Activated naive CD8-positive, alpha-beta T cell treated with anti-CD3 and anti-CD28 coated beads, Interleukin-2, amount 50 U/mL, for 24 hours (primary cell): ENCODE results near the gene LTBP4.
A peak's percentile ranks its signal among the peaks of the same experiment; 100 is the strongest.
"Not testable (repeated sequence)": the region's sequence is repeated elsewhere in the genome, so short reads cannot be mapped to it uniquely, and the experiment has no call there.

ENCODE experiments used
- ATAC-seq: fragments of 150-1000 bp; cut with Tn5 transposase; one replicate; pipeline ENCODE4 v1.10.0; 2021
- DNase-seq: peaks from one replicate; pipeline ENCODE4 v3.0.0; 2021
- H3K27ac Mint-ChIP-seq: one replicate; pipeline ENCODE4 v1.8.0; 2021; ENCODE audit warnings: mild to moderate bottlenecking, mixed read lengths
- H3K27me3 Mint-ChIP-seq: one replicate; pipeline ENCODE4 v1.8.0; 2021; ENCODE audit warnings: mixed read lengths
- H3K36me3 Mint-ChIP-seq: one replicate; pipeline ENCODE4 v1.8.0; 2021; ENCODE audit warnings: low read depth, mixed read lengths
- H3K4me1 Mint-ChIP-seq: one replicate; pipeline ENCODE4 v1.8.0; 2021; ENCODE audit warnings: mixed read lengths
- H3K4me3 Mint-ChIP-seq: one replicate; pipeline ENCODE4 v1.8.0; 2021; ENCODE audit warnings: mild to moderate bottlenecking, moderate library complexity, mixed read lengths
- H3K9me3 Mint-ChIP-seq: one replicate; pipeline ENCODE4 v1.8.0; 2021; ENCODE audit warnings: mixed read lengths

The LTBP4 gene

GRCh38 chr19:40601134-40601974 lies at the start of gene LTBP4:
TSS of gene LTBP4 (plus strand) at chr19:40601369. CDS start at chr19:40601388, 19 bp downstream.
- peak within 1 kb of the TSS; percentile 64 for H3K4me3 Mint-ChIP-seq
- H3K9me3 Mint-ChIP-seq: no peaks in the 10 kb centered on the region
- DNase-seq (no peak), ATAC-seq (no peak)
- H3K36me3 Mint-ChIP-seq: no peaks in the 10 kb centered on the region
- H3K27me3 Mint-ChIP-seq: peaks cover 48% of the 10 kb centered on the region
- H3K4me1 Mint-ChIP-seq: peaks cover 66% of the 10 kb centered on the region
- H3K27ac Mint-ChIP-seq: no peak within 1 kb of the TSS

- H3K36me3 Mint-ChIP-seq: no peaks in the 10 kb centered on the region
Observed at GRCh38 chr19:40552848-40553247, 48.3 kb upstream of the LTBP4 start.

GRCh38 chr19:40553885-40554857 lies 47.0 kb upstream of the LTBP4 start:
- DNase-seq (no peak), ATAC-seq (no peak)
- Mint-ChIP-seq H3K36me3 (no peaks in the 10 kb centered on the region), H3K27ac (no peak overlapping the region), H3K9me3 (no peaks in the 10 kb centered on the region), H3K27me3 (peaks cover 46% of the 10 kb centered on the region), H3K4me1 (peaks cover 4% of the 10 kb centered on the region), H3K4me3 (no peak overlapping the region)

More at GRCh38 chr19:40552848-40553247, 48.3 kb upstream of the LTBP4 start:
- no peaks in the 10 kb centered on the region for H3K9me3 Mint-ChIP-seq
- ATAC-seq: no peak
- H3K27me3 Mint-ChIP-seq: peaks cover 52% of the 10 kb centered on the region
- H3K4me1 Mint-ChIP-seq: peaks cover 8% of the 10 kb centered on the region
- no peak for DNase-seq
- no peak overlapping the region for H3K4me3 Mint-ChIP-seq
- no peak overlapping the region for H3K27ac Mint-ChIP-seq

- peaks cover 3% of the 10 kb centered on the region for H3K4me1 Mint-ChIP-seq
- no peak overlapping the region for H3K27ac Mint-ChIP-seq
- H3K36me3 Mint-ChIP-seq: no peaks in the 10 kb centered on the region
- DNase-seq: no peak
- H3K27me3 Mint-ChIP-seq: peaks cover 39% of the 10 kb centered on the region
- no peaks in the 10 kb centered on the region for H3K9me3 Mint-ChIP-seq
- no peak for ATAC-seq
- no peak overlapping the region for H3K4me3 Mint-ChIP-seq
Observed at GRCh38 chr19:40555978-40556689, 45.0 kb upstream of the LTBP4 start.

DNA sequence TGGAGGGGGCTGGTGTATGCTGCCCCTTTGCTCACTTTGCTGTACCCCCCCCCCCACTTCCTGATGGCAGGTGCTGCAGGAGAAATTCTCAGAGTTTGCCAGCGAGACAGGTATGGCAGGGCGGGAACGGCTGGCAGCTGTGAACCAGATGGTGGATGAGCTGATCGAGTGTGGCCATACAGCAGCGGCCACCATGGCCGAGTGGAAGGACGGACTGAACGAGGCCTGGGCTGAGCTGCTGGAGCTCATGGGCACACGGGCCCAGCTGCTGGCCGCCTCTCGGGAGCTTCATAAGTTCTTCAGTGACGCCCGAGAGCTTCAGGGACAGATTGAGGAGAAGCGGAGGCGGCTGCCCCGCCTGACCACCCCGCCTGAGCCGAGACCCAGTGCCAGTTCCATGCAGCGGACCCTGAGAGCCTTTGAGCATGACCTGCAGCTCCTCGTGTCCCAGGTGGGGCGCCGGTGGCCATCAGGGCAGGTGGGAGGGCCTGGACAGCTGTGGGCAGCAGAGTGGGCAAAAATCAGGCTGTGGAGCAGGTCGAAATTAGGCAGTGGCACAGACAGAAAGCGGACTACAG lies 44.1 kb upstream of the LTBP4 start:
- ATAC-seq: no peak
- no peaks in the 10 kb centered on the region for H3K36me3 Mint-ChIP-seq
- H3K27ac Mint-ChIP-seq: no peak overlapping the region
- H3K4me3 Mint-ChIP-seq: no peak overlapping the region
- no peak for DNase-seq
- H3K27me3 Mint-ChIP-seq: peaks cover 36% of the 10 kb centered on the region
- H3K4me1 Mint-ChIP-seq: peaks cover 6% of the 10 kb centered on the region
- H3K9me3 Mint-ChIP-seq: no peaks in the 10 kb centered on the region

GRCh38 chr19:40559394-40559793 lies 41.8 kb upstream of the LTBP4 start:
- Mint-ChIP-seq H3K9me3 (no peaks in the 10 kb centered on the region), H3K27ac (no peak overlapping the region), H3K4me1 (peaks cover 6% of the 10 kb centered on the region), H3K4me3 (no peak overlapping the region), H3K36me3 (no peaks in the 10 kb centered on the region), H3K27me3 (peaks cover 27% of the 10 kb centered on the region)
- no peak for DNase-seq
- ATAC-seq: no peak

DNA sequence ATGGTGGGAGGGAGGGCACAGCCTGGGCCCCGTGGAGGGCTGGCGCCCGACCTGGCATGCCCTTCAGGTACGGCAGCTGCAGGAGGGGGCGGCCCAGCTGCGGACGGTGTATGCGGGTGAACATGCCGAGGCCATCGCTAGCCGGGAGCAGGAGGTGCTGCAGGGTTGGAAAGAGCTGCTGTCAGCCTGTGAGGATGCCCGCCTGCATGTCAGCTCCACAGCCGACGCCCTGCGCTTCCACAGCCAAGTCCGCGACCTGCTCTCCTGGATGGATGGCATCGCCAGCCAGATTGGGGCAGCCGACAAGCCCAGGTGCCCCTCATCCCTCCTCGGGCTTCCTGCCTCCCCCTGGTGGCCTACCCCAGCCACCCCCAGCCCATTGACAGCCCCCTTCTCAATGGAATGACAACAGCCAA lies 41.1 kb upstream of the LTBP4 start:
- no peak for ATAC-seq
- Mint-ChIP-seq H3K9me3 (no peaks in the 10 kb centered on the region), H3K27ac (no peak overlapping the region), H3K4me1 (peaks cover 6% of the 10 kb centered on the region), H3K36me3 (no peaks in the 10 kb centered on the region), H3K4me3 (no peak overlapping the region), H3K27me3 (peaks cover 25% of the 10 kb centered on the region)
- no peak for DNase-seq

DNA sequence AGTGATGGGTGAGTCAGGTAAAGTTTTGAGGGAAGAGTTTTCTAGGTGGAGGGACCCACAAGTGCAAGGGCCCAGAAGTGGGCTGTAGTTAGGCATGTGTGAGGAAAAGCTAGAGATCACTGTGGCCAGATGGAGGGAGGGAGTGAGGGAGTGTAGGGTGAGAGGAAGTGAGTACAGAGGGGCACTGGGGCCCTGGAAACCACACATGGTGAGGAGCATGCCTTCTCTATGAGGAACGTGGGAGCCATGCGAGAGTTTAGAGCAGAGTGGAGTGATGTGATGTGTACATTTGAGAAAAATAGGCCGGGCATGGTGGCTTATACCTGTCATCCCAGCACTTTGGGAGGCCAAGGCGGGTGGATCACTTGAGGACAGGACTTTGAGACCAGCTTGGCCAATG lies 39.2 kb upstream of the LTBP4 start:
- Mint-ChIP-seq H3K4me3 (no peak overlapping the region), H3K27me3 (peaks cover 31% of the 10 kb centered on the region), H3K9me3 (no peaks in the 10 kb centered on the region), H3K36me3 (no peaks in the 10 kb centered on the region), H3K27ac (no peak overlapping the region), H3K4me1 (peaks cover 7% of the 10 kb centered on the region)
- no peak for ATAC-seq
- DNase-seq: no peak

- not testable (repeated sequence) for ATAC-seq, H3K9me3 Mint-ChIP-seq, DNase-seq, H3K4me1 Mint-ChIP-seq, H3K4me3 Mint-ChIP-seq, H3K36me3 Mint-ChIP-seq, H3K27ac Mint-ChIP-seq
- H3K27me3 Mint-ChIP-seq: peaks cover 47% of the 10 kb centered on the region
Observed at GRCh38 chr19:40564535-40564934, 36.6 kb upstream of the LTBP4 start.

- peaks cover 11% of the 10 kb centered on the region for H3K4me1 Mint-ChIP-seq
- no peak overlapping the region for H3K27ac Mint-ChIP-seq
- ATAC-seq: no peak
- no peaks in the 10 kb centered on the region for H3K36me3 Mint-ChIP-seq
- peaks cover 47% of the 10 kb centered on the region for H3K27me3 Mint-ChIP-seq
- no peak for DNase-seq
- no peak overlapping the region for H3K4me3 Mint-ChIP-seq
- no peaks in the 10 kb centered on the region for H3K9me3 Mint-ChIP-seq
Observed at GRCh38 chr19:40565355-40565754, 35.8 kb upstream of the LTBP4 start.

GRCh38 chr19:40565910-40566495 lies 35.2 kb upstream of the LTBP4 start:
- H3K27ac Mint-ChIP-seq: no peak overlapping the region
- H3K4me3 Mint-ChIP-seq: no peak overlapping the region
- H3K4me1 Mint-ChIP-seq: peaks cover 16% of the 10 kb centered on the region
- H3K36me3 Mint-ChIP-seq: no peaks in the 10 kb centered on the region
- H3K27me3 Mint-ChIP-seq: peaks cover 47% of the 10 kb centered on the region
- H3K9me3 Mint-ChIP-seq: peaks cover 4% of the 10 kb centered on the region
- no peak for DNase-seq
- ATAC-seq: no peak

GRCh38 chr19:40567040-40567749 lies 34.0 kb upstream of the LTBP4 start:
- ATAC-seq (no peak), DNase-seq (no peak)
- Mint-ChIP-seq H3K27ac (no peak overlapping the region), H3K4me3 (no peak overlapping the region), H3K36me3 (no peaks in the 10 kb centered on the region), H3K27me3 (peaks cover 44% of the 10 kb centered on the region), H3K9me3 (peaks cover 4% of the 10 kb centered on the region), H3K4me1 (peaks cover 13% of the 10 kb centered on the region)

GRCh38 chr19:40567750-40568494 lies 33.2 kb upstream of the LTBP4 start:
- H3K4me1 Mint-ChIP-seq: peaks cover 13% of the 10 kb centered on the region
- ATAC-seq: no peak
- H3K27me3 Mint-ChIP-seq: peaks cover 44% of the 10 kb centered on the region
- H3K27ac Mint-ChIP-seq: no peak overlapping the region
- no peak overlapping the region for H3K4me3 Mint-ChIP-seq
- no peak for DNase-seq
- H3K9me3 Mint-ChIP-seq: peaks cover 4% of the 10 kb centered on the region
- no peaks in the 10 kb centered on the region for H3K36me3 Mint-ChIP-seq
